Karpas-422 (cell line): ENCODE results near the gene PAPOLB. TPM values are rescaled to one million over a fixed set of nuclear protein-coding genes. Genes with fewer than 3 reads are reported as not detected.

ENCODE experiments used
- DNase-seq: peaks from one replicate; pipeline ENCODE4 v3.0.0-alpha.2; 2015
- H2AFZ ChIP-seq: fragments of 200-600 bp; sonication (generic); 2 replicates; pipeline ENCODE4 v1.6.1; 2014; ENCODE audit warnings: antibody characterized with exemption, low read length, mixed read lengths
- H3K27ac ChIP-seq: fragments of 200-600 bp; sonication (generic); 2 replicates; pipeline ENCODE4 v1.5.1; 2014; ENCODE audit warnings: mild to moderate bottlenecking, low read length, moderate library complexity
- H3K27me3 ChIP-seq: fragments of 200-600 bp; sonication (generic); 2 replicates; pipeline ENCODE4 v1.6.1; 2014; ENCODE audit warnings: low read length, mixed read lengths
- H3K36me3 ChIP-seq: fragments of 200-600 bp; sonication (generic); 2 replicates; pipeline ENCODE4 v1.6.1; 2014; ENCODE audit warnings: low read length, mixed read lengths; ENCODE audit not compliant: insufficient read depth
- H3K4me1 ChIP-seq: fragments of 200-600 bp; sonication (generic); 2 replicates; pipeline ENCODE4 v1.6.1; 2014; ENCODE audit warnings: mild to moderate bottlenecking, low read length, mixed read lengths
- H3K4me2 ChIP-seq: fragments of 200-600 bp; sonication (generic); 2 replicates; pipeline ENCODE4 v1.6.1; 2014; ENCODE audit warnings: low read length, low read depth, mild to moderate bottlenecking; ENCODE audit not compliant: poor library complexity, severe bottlenecking
- H3K4me3 ChIP-seq: fragments of 200-600 bp; sonication (generic); 2 replicates; pipeline ENCODE4 v1.5.1; 2014; ENCODE audit warnings: mild to moderate bottlenecking, antibody characterized with exemption, low read length, mixed read lengths
- H3K79me2 ChIP-seq: fragments of 200-600 bp; sonication (generic); 2 replicates; pipeline ENCODE4 v1.6.1; 2014; ENCODE audit warnings: mild to moderate bottlenecking, low read length, mixed read lengths
- H3K9ac ChIP-seq: fragments of 200-600 bp; sonication (generic); 2 replicates; pipeline ENCODE4 v1.6.0; 2014; ENCODE audit warnings: low read length
- H3K9me2 ChIP-seq: fragments of 200-600 bp; sonication (generic), shearing (Covaris generic); replicated peaks from 2 replicates; pipeline ENCODE4 v1.6.0; 2014; ENCODE audit warnings: mild to moderate bottlenecking, low read length, moderate library complexity; ENCODE audit not compliant: insufficient read depth
- H3K9me3 ChIP-seq: fragments of 300-700, 200-600 bp; sonication (generic); 2 replicates; pipeline ENCODE4 v1.6.1; 2014; ENCODE audit warnings: low read length, mixed read lengths
- H4K20me1 ChIP-seq: fragments of 200-600 bp; sonication (generic); 2 replicates; pipeline ENCODE4 v1.6.1; 2014; ENCODE audit warnings: mild to moderate bottlenecking, antibody characterized with exemption, low read length, low read depth; ENCODE audit not compliant: insufficient read depth
- total RNA-seq: library from RNA; depleted of rRNA; stranded (reverse); fragments of >200 nt; shearing (Covaris generic); gene quantifications from 2 replicates; pipeline ENCODE4 v1.2.3, GENCODE V29; 2014; ENCODE audit warnings: low replicate concordance

Gene PAPOLB
- total RNA-seq, 1 experiment from 2014 or later: not detected

GRCh38 chr7:4830176-4830575 is 31.7 kb downstream of the PAPOLB start:
- peak; percentile 85 for DNase-seq

GRCh38 chr7:4828720-4829383 is 33.0 kb downstream of the PAPOLB start:
- Histone ChIP-seq H2AFZ (no peak overlapping the region), H4K20me1 (no peaks in the 10 kb centered on the region), H3K79me2 (no peaks in the 10 kb centered on the region), H3K9me3 (no peaks in the 10 kb centered on the region), H3K27ac (no peak overlapping the region), H3K4me2 (no peak overlapping the region), H3K9ac (no peak overlapping the region), H3K4me3 (no peak overlapping the region), H3K4me1 (no peaks in the 10 kb centered on the region), H3K36me3 (no peaks in the 10 kb centered on the region), H3K9me2 (no peaks in the 10 kb centered on the region), H3K27me3 (no peaks in the 10 kb centered on the region)
- DNase-seq: no peak

More at GRCh38 chr7:4830176-4830575, 31.7 kb downstream of the PAPOLB start:
- H3K4me3 ChIP-seq: no peak overlapping the region
- H3K4me1 ChIP-seq: no peaks in the 10 kb centered on the region
- no peak overlapping the region for H3K9ac ChIP-seq
- H3K9me3 ChIP-seq: no peaks in the 10 kb centered on the region
- no peaks in the 10 kb centered on the region for H3K36me3 ChIP-seq
- H3K9me2 ChIP-seq: no peaks in the 10 kb centered on the region
- H2AFZ ChIP-seq: no peak overlapping the region
- no peaks in the 10 kb centered on the region for H3K27me3 ChIP-seq
- H3K79me2 ChIP-seq: no peaks in the 10 kb centered on the region
- no peak overlapping the region for H3K4me2 ChIP-seq
- H4K20me1 ChIP-seq: no peaks in the 10 kb centered on the region
- H3K27ac ChIP-seq: no peak overlapping the region

GRCh38 chr7:4825081-4825480 is 36.7 kb downstream of the PAPOLB start:
- Histone ChIP-seq H3K79me2 (no peaks in the 10 kb centered on the region), H3K27ac (no peak overlapping the region), H3K27me3 (no peaks in the 10 kb centered on the region), H3K9ac (no peak overlapping the region), H2AFZ (no peak overlapping the region), H3K9me3 (no peaks in the 10 kb centered on the region), H3K9me2 (no peaks in the 10 kb centered on the region), H4K20me1 (no peaks in the 10 kb centered on the region), H3K4me1 (no peaks in the 10 kb centered on the region), H3K36me3 (no peaks in the 10 kb centered on the region), H3K4me2 (no peak overlapping the region), H3K4me3 (no peak overlapping the region)
- no peak for DNase-seq

- no peak overlapping the region for H3K4me2 ChIP-seq
- H3K4me3 ChIP-seq: no peak overlapping the region
- no peaks in the 10 kb centered on the region for H3K9me2 ChIP-seq
- DNase-seq: no peak
- H3K36me3 ChIP-seq: no peaks in the 10 kb centered on the region
- no peak overlapping the region for H2AFZ ChIP-seq
- no peaks in the 10 kb centered on the region for H3K4me1 ChIP-seq
- H3K9ac ChIP-seq: no peak overlapping the region
- H4K20me1 ChIP-seq: no peaks in the 10 kb centered on the region
- H3K79me2 ChIP-seq: no peaks in the 10 kb centered on the region
- H3K27me3 ChIP-seq: no peaks in the 10 kb centered on the region
- H3K9me3 ChIP-seq: no peaks in the 10 kb centered on the region
- H3K27ac ChIP-seq: no peak overlapping the region
These were observed 37.6 kb downstream of the PAPOLB start for GRCh38 chr7:4824120-4824775.

- Histone ChIP-seq H3K9me2 (no peaks in the 10 kb centered on the region), H3K27ac (no peak overlapping the region), H3K4me1 (no peaks in the 10 kb centered on the region), H3K9ac (no peak overlapping the region), H4K20me1 (no peaks in the 10 kb centered on the region), H2AFZ (no peak overlapping the region), H3K36me3 (no peaks in the 10 kb centered on the region), H3K27me3 (no peaks in the 10 kb centered on the region), H3K4me3 (no peak overlapping the region), H3K79me2 (no peaks in the 10 kb centered on the region), H3K4me2 (no peak overlapping the region), H3K9me3 (no peaks in the 10 kb centered on the region)
- no peak for DNase-seq
These were observed 38.2 kb downstream of the PAPOLB start for GRCh38 chr7:4823441-4824119.

- Histone ChIP-seq H3K9me3 (no peaks in the 10 kb centered on the region), H3K36me3 (no peaks in the 10 kb centered on the region), H3K4me1 (no peaks in the 10 kb centered on the region), H3K9ac (no peak overlapping the region), H3K27ac (no peak overlapping the region), H3K27me3 (no peaks in the 10 kb centered on the region), H3K4me2 (no peak overlapping the region), H2AFZ (no peak overlapping the region), H3K79me2 (no peaks in the 10 kb centered on the region), H3K9me2 (no peaks in the 10 kb centered on the region), H3K4me3 (no peak overlapping the region), H4K20me1 (no peaks in the 10 kb centered on the region)
- DNase-seq: no peak
These were observed 39.2 kb downstream of the PAPOLB start for GRCh38 chr7:4822677-4823076.

GRCh38 chr7:4820967-4821471 is 40.8 kb downstream of the PAPOLB start:
- Histone ChIP-seq H3K9me2 (no peaks in the 10 kb centered on the region), H3K4me1 (no peaks in the 10 kb centered on the region), H3K27me3 (no peaks in the 10 kb centered on the region), H3K9me3 (no peaks in the 10 kb centered on the region), H3K4me2 (no peak overlapping the region), H3K36me3 (no peaks in the 10 kb centered on the region), H3K79me2 (no peaks in the 10 kb centered on the region), H2AFZ (no peak overlapping the region), H3K27ac (no peak overlapping the region), H4K20me1 (no peaks in the 10 kb centered on the region), H3K9ac (no peak overlapping the region), H3K4me3 (no peak overlapping the region)
- DNase-seq: no peak

- Histone ChIP-seq H2AFZ (no peak overlapping the region), H3K27me3 (no peaks in the 10 kb centered on the region), H3K36me3 (no peaks in the 10 kb centered on the region), H3K27ac (no peak overlapping the region), H3K9me2 (no peaks in the 10 kb centered on the region), H3K4me2 (no peak overlapping the region), H4K20me1 (no peaks in the 10 kb centered on the region), H3K9me3 (no peaks in the 10 kb centered on the region), H3K4me1 (no peaks in the 10 kb centered on the region), H3K4me3 (no peak overlapping the region), H3K79me2 (no peaks in the 10 kb centered on the region), H3K9ac (no peak overlapping the region)
- no peak for DNase-seq
These were observed 41.3 kb downstream of the PAPOLB start for GRCh38 chr7:4820405-4820966.
